Measurements from ENCODE around the gene PRDM2. TPM values are rescaled to one million over a fixed set of nuclear protein-coding genes. Genes with fewer than 3 reads are reported as not detected.

The PRDM2 gene
- total RNA-seq, 3 donors from 2014 or later (not counting 1 experiment from before 2014, with no cell fraction given) = 168 to 193 (median 184) TPM

GRCh38 chr1:13830616-13831280 lies 130.8 kb downstream of the PRDM2 start:
- Histone ChIP-seq H3K9me3 (ENCODE audit: control insufficient read depth, insufficient read depth, low read length) (no peaks in the 10 kb centered on the region), H3K4me3 (ENCODE audit: low read length) (no peak overlapping the region), H3K36me3 (ENCODE audit: control insufficient read depth, insufficient read depth, low read length) (no peaks in the 10 kb centered on the region), H3K27me3 (ENCODE audit: control insufficient read depth, insufficient read depth, low read length) (no peaks in the 10 kb centered on the region), H3K4me1 (ENCODE audit: control insufficient read depth, insufficient read depth, low read length) (peaks cover 8% of the 10 kb centered on the region), H3K27ac (ENCODE audit: low read length) (no peak overlapping the region)
- intact Hi-C loops (cut with micrococcal nuclease) = no loop called here
- Mint-ChIP-seq H3K9me3 (no peaks in the 10 kb centered on the region), H3K4me3 (no peak overlapping the region), H3K36me3 (no peaks in the 10 kb centered on the region), H3K27ac (no peak overlapping the region), H3K4me1 (peaks cover 0 to 10% of the 10 kb centered on the region in 2 donors), H3K27me3 (ENCODE audit: low read depth in 2 of 2) (peaks cover under 1 to 4% of the 10 kb centered on the region in 2 donors)
- ATAC-seq (no peak), DNase-seq (no peak)
- WGBS (ENCODE audit: insufficient coverage) = 90% methylated on average over 5 of the region's 6 CpGs
- TF ChIP-seq CTCF (IDR thresholded peaks at IDR 0.05) = no peak

- H3K9me3 ChIP-seq (ENCODE audit: control insufficient read depth, insufficient read depth, low read length) = no peaks in the 10 kb centered on the region
- 90% methylated on average over 3 of the region's 4 CpGs for WGBS (ENCODE audit: insufficient coverage)
- intact Hi-C loops (cut with micrococcal nuclease) = no loop called here
- Mint-ChIP-seq H3K27ac (no peak overlapping the region), H3K36me3 (no peaks in the 10 kb centered on the region), H3K4me1 (peaks cover 0 to 10% of the 10 kb centered on the region in 2 donors), H3K9me3 (no peaks in the 10 kb centered on the region), H3K27me3 (ENCODE audit: low read depth in 2 of 2) (peaks cover 7 to 9% of the 10 kb centered on the region in 2 donors), H3K4me3 (no peak overlapping the region)
- no peak for ATAC-seq
- peaks cover 8% of the 10 kb centered on the region for H3K4me1 ChIP-seq (ENCODE audit: control insufficient read depth, insufficient read depth, low read length)
- H3K4me3 ChIP-seq (ENCODE audit: low read length) = no peak overlapping the region
- no peaks in the 10 kb centered on the region for H3K36me3 ChIP-seq (ENCODE audit: control insufficient read depth, insufficient read depth, low read length)
- no peak for DNase-seq
- no peak overlapping the region for H3K27ac ChIP-seq (ENCODE audit: low read length)
- no peaks in the 10 kb centered on the region for H3K27me3 ChIP-seq (ENCODE audit: control insufficient read depth, insufficient read depth, low read length)
- no peak for TF ChIP-seq CTCF (IDR thresholded peaks at IDR 0.05)
Measured at GRCh38 chr1:13832100-13832499, 132.1 kb downstream of the PRDM2 start.

GRCh38 chr1:13832536-13832935 lies 132.5 kb downstream of the PRDM2 start:
- intact Hi-C loops (cut with micrococcal nuclease) = no loop called here
- H3K9me3 ChIP-seq (ENCODE audit: control insufficient read depth, insufficient read depth, low read length) = no peaks in the 10 kb centered on the region
- DNase-seq (no peak), ATAC-seq (no peak)
- no peak overlapping the region for H3K27ac ChIP-seq (ENCODE audit: low read length)
- H3K4me1 ChIP-seq (ENCODE audit: control insufficient read depth, insufficient read depth, low read length) = peaks cover 8% of the 10 kb centered on the region
- no peak overlapping the region for H3K4me3 ChIP-seq (ENCODE audit: low read length)
- Mint-ChIP-seq H3K27me3 (ENCODE audit: low read depth in 2 of 2) (peaks cover 7 to 9% of the 10 kb centered on the region in 2 donors), H3K27ac (no peak overlapping the region), H3K4me3 (no peak overlapping the region), H3K9me3 (no peaks in the 10 kb centered on the region), H3K36me3 (no peaks in the 10 kb centered on the region), H3K4me1 (peaks cover 0 to 10% of the 10 kb centered on the region in 2 donors)
- no peaks in the 10 kb centered on the region for H3K36me3 ChIP-seq (ENCODE audit: control insufficient read depth, insufficient read depth, low read length)
- no peaks in the 10 kb centered on the region for H3K27me3 ChIP-seq (ENCODE audit: control insufficient read depth, insufficient read depth, low read length)
- TF ChIP-seq CTCF (IDR thresholded peaks at IDR 0.05) = no peak
- WGBS (ENCODE audit: insufficient coverage) = 81% methylated on average over 4 of the region's 4 CpGs

- H3K27ac Mint-ChIP-seq = no peak overlapping the region
- no peaks in the 10 kb centered on the region for H3K4me1 Mint-ChIP-seq
- Histone ChIP-seq H3K27me3 (ENCODE audit: control insufficient read depth, insufficient read depth, low read length) (no peaks in the 10 kb centered on the region), H3K36me3 (ENCODE audit: control insufficient read depth, insufficient read depth, low read length) (no peaks in the 10 kb centered on the region), H3K9me3 (ENCODE audit: control insufficient read depth, insufficient read depth, low read length) (no peaks in the 10 kb centered on the region), H3K4me1 (ENCODE audit: control insufficient read depth, insufficient read depth, low read length) (no peaks in the 10 kb centered on the region), H3K27ac (ENCODE audit: low read length) (no peak overlapping the region), H3K4me3 (ENCODE audit: low read length) (no peak overlapping the region)
- peaks cover 9% of the 10 kb centered on the region in 2 donors for H3K27me3 Mint-ChIP-seq (ENCODE audit: low read depth in 2 of 2)
- intact Hi-C loops (cut with micrococcal nuclease) = no loop called here
- H3K4me3 Mint-ChIP-seq = no peak overlapping the region
- no peaks in the 10 kb centered on the region for H3K36me3 Mint-ChIP-seq
- 88% methylated on average over 4 of the region's 5 CpGs for WGBS (ENCODE audit: insufficient coverage)
- no peak for DNase-seq
- no peak for ATAC-seq
- H3K9me3 Mint-ChIP-seq = no peaks in the 10 kb centered on the region
- no peak for TF ChIP-seq CTCF (IDR thresholded peaks at IDR 0.05)
Measured at GRCh38 chr1:13836136-13836535, 136.1 kb downstream of the PRDM2 start.
